HepG2 (cell line): ENCODE measurements around the gene ERMP1.

Experiments
- EZH2 ChIP-seq: conservative IDR thresholded peaks from 2 replicates; pipeline ENCODE4 v1.6.1; 2012; ENCODE audit warnings: mild to moderate bottlenecking, low read depth, low read length, moderate library complexity
- MAZ ChIP-seq, 2 experiments: sonication (generic) in 1 of 2; formaldehyde crosslinking in 1 of 2; IDR thresholded peaks; 2 replicates each; pipeline versions ENCODE4 v1.5.0 to v1.6.1; 2012 to 2020; ENCODE audit warnings: low read depth in 2 of 2, mild to moderate bottlenecking in 2 of 2, borderline replicate concordance in 1 of 2, improper control_type of control experiment in 1 of 2, low read length in 1 of 2, missing genetic modification reagents in 1 of 2, moderate library complexity in 1 of 2
- RAD21 ChIP-seq: fragments of 450-650 bp; formaldehyde crosslinking; IDR thresholded peaks from 2 replicates; pipeline ENCODE4 v1.5.0; 2020; ENCODE audit warnings: mild to moderate bottlenecking
- SIX4 ChIP-seq: sonication (generic); formaldehyde crosslinking; IDR thresholded peaks from 2 replicates; pipeline ENCODE4 v1.4.0; 2020; ENCODE audit warnings: missing genetic modification reagents
- TCF12 ChIP-seq, 2 experiments: fragments of 450-650 bp in 1 of 2; sonication (generic) in 1 of 2; formaldehyde crosslinking in 1 of 2; IDR thresholded peaks; 2 replicates each; pipeline versions ENCODE4 v1.6.1 to v1.8.0; 2017 to 2022; ENCODE audit warnings: antibody characterized with exemption in 1 of 2, mild to moderate bottlenecking in 1 of 2, missing genetic modification reagents in 1 of 2, moderate library complexity in 1 of 2
- ZNF205 ChIP-seq: IDR thresholded peaks from 2 replicates; pipeline ENCODE4 v1.6.1; 2018; ENCODE audit warnings: missing biosample characterization, missing genetic modification reagents
- TF ChIP-seq, protein P1 (sequence below): sonication (generic); formaldehyde crosslinking; IDR thresholded peaks from 2 replicates; pipeline ENCODE4 v1.5.0; 2020; ENCODE audit warnings: mild to moderate bottlenecking, missing genetic modification reagents, moderate library complexity

DNA sequence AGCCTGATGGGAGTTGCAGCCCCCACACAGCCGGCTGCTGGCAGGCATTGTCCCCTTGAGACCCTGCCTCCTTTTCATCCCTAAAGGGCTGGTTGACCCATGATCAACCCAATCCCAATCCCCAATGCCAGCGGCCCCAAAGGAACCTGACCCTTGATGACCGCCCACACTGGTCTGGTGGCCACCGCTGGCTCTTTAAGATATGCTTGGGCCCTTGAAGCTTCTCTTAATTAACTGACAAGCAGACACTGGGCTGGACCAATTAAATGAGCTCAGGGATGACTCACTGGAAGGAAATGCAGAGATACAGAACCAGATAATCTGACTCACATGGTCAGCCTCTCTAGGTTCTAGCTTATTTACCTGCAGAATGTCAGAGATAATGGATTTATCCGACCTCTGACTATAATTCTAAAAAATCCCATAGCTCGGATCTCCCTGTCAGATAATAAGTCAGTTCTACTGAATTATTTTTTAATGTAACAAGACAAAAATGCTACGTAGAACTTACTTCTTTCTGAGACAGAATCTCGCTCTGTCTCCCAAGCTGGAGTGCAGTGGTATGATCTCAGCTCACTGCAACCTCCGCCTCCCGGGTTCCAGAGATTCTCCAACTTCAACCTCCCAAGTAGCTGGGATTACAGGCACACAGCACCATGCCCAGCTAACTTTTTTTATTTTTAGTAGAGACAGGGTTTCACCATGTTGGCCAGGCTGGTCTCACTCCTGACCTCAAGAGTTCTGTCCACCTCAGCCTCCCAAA lies 46.7 kb upstream of the ERMP1 start:
- TF ChIP-seq RAD21 (CRISPR knock-in tag) = no peak
- no peak for TF ChIP-seq SIX4
- TF ChIP-seq, protein P1, sequence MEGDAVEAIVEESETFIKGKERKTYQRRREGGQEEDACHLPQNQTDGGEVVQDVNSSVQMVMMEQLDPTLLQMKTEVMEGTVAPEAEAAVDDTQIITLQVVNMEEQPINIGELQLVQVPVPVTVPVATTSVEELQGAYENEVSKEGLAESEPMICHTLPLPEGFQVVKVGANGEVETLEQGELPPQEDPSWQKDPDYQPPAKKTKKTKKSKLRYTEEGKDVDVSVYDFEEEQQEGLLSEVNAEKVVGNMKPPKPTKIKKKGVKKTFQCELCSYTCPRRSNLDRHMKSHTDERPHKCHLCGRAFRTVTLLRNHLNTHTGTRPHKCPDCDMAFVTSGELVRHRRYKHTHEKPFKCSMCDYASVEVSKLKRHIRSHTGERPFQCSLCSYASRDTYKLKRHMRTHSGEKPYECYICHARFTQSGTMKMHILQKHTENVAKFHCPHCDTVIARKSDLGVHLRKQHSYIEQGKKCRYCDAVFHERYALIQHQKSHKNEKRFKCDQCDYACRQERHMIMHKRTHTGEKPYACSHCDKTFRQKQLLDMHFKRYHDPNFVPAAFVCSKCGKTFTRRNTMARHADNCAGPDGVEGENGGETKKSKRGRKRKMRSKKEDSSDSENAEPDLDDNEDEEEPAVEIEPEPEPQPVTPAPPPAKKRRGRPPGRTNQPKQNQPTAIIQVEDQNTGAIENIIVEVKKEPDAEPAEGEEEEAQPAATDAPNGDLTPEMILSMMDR (CRISPR knock-in tag) = no peak
- TF ChIP-seq EZH2 = no peak
- no peak for TF ChIP-seq TCF12 (IDR thresholded peaks at IDR 0.05)
- TF ChIP-seq TCF12 (CRISPR knock-in tag; IDR thresholded peaks at IDR 0.05) = no peak
- TF ChIP-seq MAZ (IDR thresholded peaks at IDR 0.05; ENCODE audit: borderline replicate concordance, low read depth, low read length) = no peak
- no peak for TF ChIP-seq MAZ (CRISPR knock-in tag; IDR thresholded peaks at IDR 0.05; ENCODE audit: low read depth)
- no peak for TF ChIP-seq ZNF205 (CRISPR knock-in tag)
